ENCODE measurements around the gene IL3.

Gene IL3

GRCh38 chr5:132070460-132071337 is 10.2 kb downstream of the IL3 start:
- H3K36me3 Mint-ChIP-seq, result no peaks in the 10 kb centered on the region
- no peak overlapping the region for H3K4me3 Mint-ChIP-seq
- no peaks in the 10 kb centered on the region for H3K9me3 Mint-ChIP-seq (ENCODE audit: low read depth)
- peak overlapping the region; percentile 86 for H3K27ac Mint-ChIP-seq
- H3K27me3 Mint-ChIP-seq, result no peaks in the 10 kb centered on the region
- H3K4me1 Mint-ChIP-seq (ENCODE audit: low read depth), result peaks cover 16% of the 10 kb centered on the region

- Mint-ChIP-seq H3K27ac (peak overlapping the region; percentile 86), H3K36me3 (no peaks in the 10 kb centered on the region), H3K9me3 (ENCODE audit: low read depth) (no peaks in the 10 kb centered on the region), H3K4me3 (no peak overlapping the region), H3K4me1 (ENCODE audit: low read depth) (peaks cover 17% of the 10 kb centered on the region), H3K27me3 (no peaks in the 10 kb centered on the region)
Measured at GRCh38 chr5:132071338-132071707, 10.9 kb downstream of the IL3 start.

- Mint-ChIP-seq H3K36me3 (no peaks in the 10 kb centered on the region), H3K4me3 (no peak overlapping the region), H3K27me3 (no peaks in the 10 kb centered on the region), H3K9me3 (ENCODE audit: low read depth) (no peaks in the 10 kb centered on the region), H3K4me1 (ENCODE audit: low read depth) (peaks cover 19% of the 10 kb centered on the region), H3K27ac (no peak overlapping the region)
Measured at GRCh38 chr5:132072070-132072469, 11.6 kb downstream of the IL3 start.

- peaks cover 22% of the 10 kb centered on the region for H3K4me1 Mint-ChIP-seq (ENCODE audit: low read depth)
- H3K27me3 Mint-ChIP-seq, result no peaks in the 10 kb centered on the region
- no peaks in the 10 kb centered on the region for H3K9me3 Mint-ChIP-seq (ENCODE audit: low read depth)
- no peaks in the 10 kb centered on the region for H3K36me3 Mint-ChIP-seq
- no peak overlapping the region for H3K4me3 Mint-ChIP-seq
- H3K27ac Mint-ChIP-seq, result no peak overlapping the region
Measured at GRCh38 chr5:132072528-132072927, 12.1 kb downstream of the IL3 start.

- Mint-ChIP-seq H3K9me3 (ENCODE audit: low read depth) (no peaks in the 10 kb centered on the region), H3K4me1 (ENCODE audit: low read depth) (peaks cover 22% of the 10 kb centered on the region), H3K27me3 (no peaks in the 10 kb centered on the region), H3K27ac (peak within 1 kb of the TSS; percentile 66), H3K36me3 (no peaks in the 10 kb centered on the region), H3K4me3 (peak within 1 kb of the TSS; percentile 67)
Measured at GRCh38 chr5:132073231-132074013, 13.0 kb downstream of the IL3 start, which contains the start of gene CSF2. CSF2 (plus strand) TSS chr5:132073789; CDS start chr5:132073824, 35 bp downstream.

GRCh38 chr5:132074091-132074771 is 13.8 kb downstream of the IL3 start:
- peak overlapping the region; percentile 67 for H3K4me3 Mint-ChIP-seq

GRCh38 chr5:132074772-132075718 is 14.6 kb downstream of the IL3 start:
- Mint-ChIP-seq H3K9me3 (ENCODE audit: low read depth) (no peaks in the 10 kb centered on the region), H3K36me3 (no peaks in the 10 kb centered on the region), H3K27ac (peak overlapping the region; percentile 34), H3K27me3 (no peaks in the 10 kb centered on the region), H3K4me3 (peak overlapping the region; percentile 68), H3K4me1 (ENCODE audit: low read depth) (peaks cover 22% of the 10 kb centered on the region)

More at GRCh38 chr5:132074091-132074771, 13.8 kb downstream of the IL3 start:
- Mint-ChIP-seq H3K4me1 (ENCODE audit: low read depth) (peaks cover 22% of the 10 kb centered on the region), H3K36me3 (no peaks in the 10 kb centered on the region), H3K9me3 (ENCODE audit: low read depth) (no peaks in the 10 kb centered on the region), H3K27ac (no peak overlapping the region), H3K27me3 (no peaks in the 10 kb centered on the region)

GRCh38 chr5:132075719-132076077 is 15.2 kb downstream of the IL3 start:
- Mint-ChIP-seq H3K4me1 (ENCODE audit: low read depth) (peaks cover 20% of the 10 kb centered on the region), H3K27ac (no peak overlapping the region), H3K4me3 (peak overlapping the region; percentile 68), H3K36me3 (no peaks in the 10 kb centered on the region), H3K9me3 (ENCODE audit: low read depth) (no peaks in the 10 kb centered on the region), H3K27me3 (no peaks in the 10 kb centered on the region)

GRCh38 chr5:132076202-132076830 is 15.9 kb downstream of the IL3 start:
- no peaks in the 10 kb centered on the region for H3K36me3 Mint-ChIP-seq

GRCh38 chr5:132076983-132077382 is 16.5 kb downstream of the IL3 start:
- no peak overlapping the region for H3K4me3 Mint-ChIP-seq
- no peaks in the 10 kb centered on the region for H3K27me3 Mint-ChIP-seq
- H3K4me1 Mint-ChIP-seq (ENCODE audit: low read depth), result peaks cover 12% of the 10 kb centered on the region
- H3K36me3 Mint-ChIP-seq, result no peaks in the 10 kb centered on the region
- no peaks in the 10 kb centered on the region for H3K9me3 Mint-ChIP-seq (ENCODE audit: low read depth)
- peak overlapping the region; percentile 2 for H3K27ac Mint-ChIP-seq

More at GRCh38 chr5:132076202-132076830, 15.9 kb downstream of the IL3 start:
- Mint-ChIP-seq H3K4me1 (ENCODE audit: low read depth) (peaks cover 14% of the 10 kb centered on the region), H3K27me3 (no peaks in the 10 kb centered on the region), H3K9me3 (ENCODE audit: low read depth) (no peaks in the 10 kb centered on the region), H3K4me3 (peak overlapping the region; percentile 47), H3K27ac (no peak overlapping the region)

GRCh38 chr5:132079081-132079480 is 18.6 kb downstream of the IL3 start:
- Mint-ChIP-seq H3K9me3 (ENCODE audit: low read depth) (no peaks in the 10 kb centered on the region), H3K4me3 (no peak overlapping the region), H3K27me3 (no peaks in the 10 kb centered on the region), H3K36me3 (no peaks in the 10 kb centered on the region), H3K27ac (no peak overlapping the region), H3K4me1 (ENCODE audit: low read depth) (peaks cover 24% of the 10 kb centered on the region)

GRCh38 chr5:132079619-132080018 is 19.2 kb downstream of the IL3 start:
- Mint-ChIP-seq H3K4me3 (no peak overlapping the region), H3K27me3 (no peaks in the 10 kb centered on the region), H3K36me3 (no peaks in the 10 kb centered on the region), H3K4me1 (ENCODE audit: low read depth) (peaks cover 24% of the 10 kb centered on the region), H3K27ac (no peak overlapping the region), H3K9me3 (ENCODE audit: low read depth) (no peaks in the 10 kb centered on the region)

- H3K4me3 Mint-ChIP-seq, result no peak overlapping the region
- peaks cover 28% of the 10 kb centered on the region for H3K4me1 Mint-ChIP-seq (ENCODE audit: low read depth)
- no peaks in the 10 kb centered on the region for H3K36me3 Mint-ChIP-seq
- no peaks in the 10 kb centered on the region for H3K27me3 Mint-ChIP-seq
- H3K9me3 Mint-ChIP-seq (ENCODE audit: low read depth), result no peaks in the 10 kb centered on the region
- no peak overlapping the region for H3K27ac Mint-ChIP-seq
Measured at GRCh38 chr5:132080595-132080994, 20.1 kb downstream of the IL3 start.

- Mint-ChIP-seq H3K27me3 (no peaks in the 10 kb centered on the region), H3K4me3 (no peak overlapping the region), H3K9me3 (ENCODE audit: low read depth) (no peaks in the 10 kb centered on the region), H3K4me1 (ENCODE audit: low read depth) (peaks cover 28% of the 10 kb centered on the region), H3K27ac (no peak overlapping the region), H3K36me3 (no peaks in the 10 kb centered on the region)
Measured at GRCh38 chr5:132081458-132081857, 21.0 kb downstream of the IL3 start.
